ENCODE results near the gene SLC7A10. TPM values are rescaled to one million over a fixed set of nuclear protein-coding genes. Genes with fewer than 3 reads are reported as not detected.
"Not testable (repeated sequence)": the region's sequence is repeated elsewhere in the genome, so short reads cannot be mapped to it uniquely, and the experiment has no call there.

Gene SLC7A10
- total RNA-seq, 1 donor from 2014 or later = 0.32 TPM

DNA sequence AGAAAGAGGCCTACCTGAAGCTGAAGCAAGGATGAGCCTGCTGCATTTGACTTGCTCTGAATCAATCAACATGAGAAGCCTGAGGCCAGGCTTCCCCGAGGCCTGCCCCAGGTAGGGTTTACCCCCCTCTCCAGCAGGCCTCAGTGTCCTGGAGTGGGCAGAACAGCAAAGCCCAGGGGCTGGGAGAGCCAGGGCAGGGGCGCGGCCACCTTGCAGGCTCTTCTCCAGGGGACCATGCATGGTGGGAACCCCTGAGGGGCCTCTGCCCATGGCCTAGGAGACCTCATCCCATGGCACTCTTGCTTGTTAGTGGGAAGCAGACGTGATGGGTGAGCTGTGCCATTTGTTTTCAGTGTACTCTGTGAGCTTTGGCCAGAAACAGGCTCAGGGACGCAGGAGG, 51.5 kb downstream of the SLC7A10 start:
- DNase-seq (ENCODE audit: missing footprints) = no peak
- no peak for ATAC-seq
- intact Hi-C loops (cut with DNase I) = no loop called here

DNA sequence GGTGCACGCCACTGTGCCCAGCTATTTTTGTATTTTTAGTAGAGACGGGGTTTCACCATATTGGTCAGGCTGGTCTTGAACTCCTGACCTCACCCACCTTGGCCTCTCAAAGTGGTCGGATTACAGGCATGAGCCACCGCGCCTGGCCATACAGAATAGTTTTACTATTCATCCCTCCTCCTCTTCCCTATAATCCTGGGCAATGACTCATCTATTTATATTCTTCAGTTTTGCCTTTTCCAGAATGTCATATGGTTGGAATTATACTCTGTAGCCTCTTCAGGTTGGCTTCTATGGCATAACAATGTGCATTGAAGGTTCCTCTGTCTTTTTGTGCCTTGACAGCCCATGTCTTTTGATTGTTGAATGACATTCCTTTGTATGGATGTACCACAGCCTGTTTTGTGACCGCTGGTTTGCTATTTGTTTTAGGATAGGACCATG, 53.7 kb downstream of the SLC7A10 start:
- DNase-seq (ENCODE audit: missing footprints) = no peak
- intact Hi-C loops (cut with DNase I) = no loop called here
- ATAC-seq = no peak

DNA sequence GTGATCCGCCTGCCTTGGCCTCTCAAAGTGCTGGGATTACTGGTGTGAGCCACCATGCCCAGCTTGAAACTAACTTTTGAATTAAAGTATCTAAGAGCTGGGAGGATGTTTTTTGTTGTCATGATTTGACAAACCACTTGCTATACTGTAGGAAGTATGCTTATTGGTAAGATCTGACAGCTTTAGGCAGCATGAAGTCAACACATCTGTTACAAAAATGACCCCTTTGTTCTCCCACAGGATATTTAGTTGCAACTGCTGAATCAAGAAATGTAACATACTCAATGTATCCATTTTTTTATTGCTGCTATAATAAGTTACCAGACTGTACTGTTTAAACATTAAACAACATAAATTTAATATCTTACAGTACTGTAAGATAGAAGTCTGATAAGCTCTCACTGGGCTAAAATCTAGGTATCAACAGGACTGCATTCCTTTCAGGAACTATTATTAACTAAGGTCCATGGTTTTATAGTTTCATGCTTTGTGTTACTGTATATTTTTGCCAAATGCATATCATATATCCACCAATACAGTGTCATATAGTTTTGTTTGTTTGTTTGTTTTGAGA, 54.3 kb downstream of the SLC7A10 start:
- no peak for DNase-seq (ENCODE audit: missing footprints)
- ATAC-seq = no peak
- intact Hi-C loops (cut with DNase I) = no loop called here

DNA sequence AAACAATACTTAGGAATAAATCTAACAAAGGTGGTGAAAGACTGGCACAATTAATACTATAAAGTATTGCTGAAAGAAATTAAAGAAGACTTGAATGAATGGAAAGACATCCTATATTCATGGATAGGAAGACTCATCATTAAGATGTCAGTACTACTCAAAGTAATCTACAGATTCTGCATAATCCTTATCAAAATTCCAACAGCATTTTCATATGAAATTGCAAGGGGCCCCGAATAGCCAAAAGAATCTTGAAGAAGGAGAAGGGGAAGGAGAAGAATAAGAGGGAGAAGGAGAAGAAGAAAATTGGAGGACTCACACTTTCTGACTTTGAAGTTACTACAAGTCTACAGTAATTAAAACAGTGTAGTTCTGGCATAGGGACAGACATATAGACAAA, 57.1 kb downstream of the SLC7A10 start:
- DNase-seq (ENCODE audit: missing footprints) = no peak
- intact Hi-C loops (cut with DNase I) = no loop called here
- ATAC-seq = no peak

DNA sequence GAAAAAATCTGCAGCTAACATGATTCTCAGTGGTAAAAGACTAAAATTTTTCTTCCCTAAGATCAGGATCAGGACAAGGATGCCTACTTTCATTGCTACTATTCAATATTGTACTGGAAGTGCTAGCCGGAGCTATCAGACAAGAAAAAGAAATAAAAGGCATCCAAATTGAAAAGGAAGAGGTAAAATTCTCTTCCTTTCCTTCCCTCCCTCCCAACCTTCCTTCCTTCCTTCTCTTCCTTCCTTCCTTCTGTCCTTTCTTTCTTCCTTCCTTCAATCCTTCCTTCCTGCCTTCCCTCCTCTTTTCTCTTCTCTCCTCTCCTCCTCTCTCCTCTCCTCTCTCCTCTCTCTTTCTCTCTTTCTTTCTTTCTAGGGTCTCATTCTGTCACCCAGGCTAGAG, 58.2 kb downstream of the SLC7A10 start:
- DNase-seq (ENCODE audit: missing footprints) (no peak), ATAC-seq (no peak)
- intact Hi-C loops (cut with DNase I) = no loop called here

DNA sequence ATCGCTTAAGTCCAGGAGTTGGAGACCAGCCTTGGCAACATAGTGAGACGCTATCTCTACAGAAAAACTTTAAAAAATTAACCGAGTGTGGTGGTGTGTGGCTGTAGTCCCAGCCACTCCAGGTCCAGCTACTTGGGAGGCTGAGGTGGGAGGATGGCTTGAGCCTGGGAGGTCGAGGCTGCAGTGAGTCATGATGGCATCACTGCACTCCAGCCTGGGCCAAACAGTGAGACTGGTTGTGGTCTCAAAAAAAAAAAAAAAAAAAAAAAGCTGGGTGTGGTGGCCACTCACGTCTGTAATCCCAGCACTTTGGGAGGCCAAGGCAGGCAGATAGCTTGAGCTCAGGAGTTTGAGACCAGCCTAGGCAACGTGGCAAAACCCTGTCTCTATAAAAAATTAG, 59.6 kb downstream of the SLC7A10 start:
- ATAC-seq; intact Hi-C loops (cut with DNase I); DNase-seq (ENCODE audit: missing footprints): not testable (repeated sequence)

DNA sequence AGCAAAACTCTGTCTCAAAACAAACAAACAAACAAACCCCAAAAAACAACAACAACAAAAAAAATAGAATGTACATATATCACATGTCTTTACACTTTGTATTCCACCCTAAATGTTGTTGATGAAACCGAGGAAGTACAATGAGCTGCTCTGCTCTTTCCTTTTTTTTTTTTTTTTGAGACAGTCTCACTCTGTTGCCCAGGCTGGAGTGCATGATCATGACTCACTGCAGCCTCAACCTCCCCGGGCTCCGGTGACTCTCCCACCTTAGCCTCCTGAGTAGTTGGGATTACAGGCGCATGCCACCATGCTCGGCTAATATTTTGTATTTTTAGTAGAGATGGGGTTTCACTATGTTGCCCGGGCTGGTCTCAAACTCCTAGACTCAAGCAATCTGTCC, 62.2 kb downstream of the SLC7A10 start:
- ATAC-seq (no peak), DNase-seq (ENCODE audit: missing footprints) (no peak)
- intact Hi-C loops (cut with DNase I) = no loop called here

DNA sequence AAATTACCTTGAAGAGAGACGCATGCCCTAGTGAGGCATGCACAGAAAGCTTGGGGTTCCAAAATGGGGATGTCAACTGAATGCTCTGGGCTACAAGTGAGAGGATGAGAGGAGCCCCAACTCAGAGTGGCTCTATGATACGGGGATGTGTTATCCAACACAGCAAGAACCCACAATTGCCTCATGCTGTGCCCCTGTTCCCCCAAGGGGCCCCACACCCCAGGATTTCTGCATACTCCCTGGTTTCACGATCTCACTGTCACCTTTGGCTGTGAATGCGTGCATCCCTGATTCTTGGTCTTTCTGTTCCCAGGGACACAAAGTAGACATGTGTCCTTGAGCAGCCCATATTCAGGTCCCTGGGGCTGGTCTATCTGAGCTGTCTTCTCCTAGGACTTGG, 64.4 kb downstream of the SLC7A10 start:
- no peak for ATAC-seq
- DNase-seq (ENCODE audit: missing footprints) = no peak
- intact Hi-C loops (cut with DNase I) = no loop called here

DNA sequence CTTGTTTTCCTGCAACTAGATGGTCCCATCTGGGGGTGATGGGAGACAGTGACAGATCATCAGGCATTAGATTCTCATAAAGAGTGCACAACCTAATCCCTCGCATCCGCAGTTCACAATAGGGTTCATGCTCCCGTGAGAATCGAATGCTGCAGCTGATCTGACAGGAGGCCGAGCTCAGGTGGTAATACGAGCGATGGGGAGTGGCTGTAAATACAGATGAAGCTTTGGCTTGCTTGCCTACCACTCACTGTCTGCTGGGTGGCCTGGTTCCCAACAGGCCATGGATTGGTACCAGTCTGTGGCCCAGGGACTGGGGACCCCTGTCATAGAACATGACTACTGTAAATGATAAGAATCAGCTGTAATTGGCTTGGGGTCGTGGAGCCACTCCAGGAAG, 65.8 kb downstream of the SLC7A10 start:
- ATAC-seq (no peak), DNase-seq (ENCODE audit: missing footprints) (no peak)
- intact Hi-C loops (cut with DNase I) = no loop called here

DNA sequence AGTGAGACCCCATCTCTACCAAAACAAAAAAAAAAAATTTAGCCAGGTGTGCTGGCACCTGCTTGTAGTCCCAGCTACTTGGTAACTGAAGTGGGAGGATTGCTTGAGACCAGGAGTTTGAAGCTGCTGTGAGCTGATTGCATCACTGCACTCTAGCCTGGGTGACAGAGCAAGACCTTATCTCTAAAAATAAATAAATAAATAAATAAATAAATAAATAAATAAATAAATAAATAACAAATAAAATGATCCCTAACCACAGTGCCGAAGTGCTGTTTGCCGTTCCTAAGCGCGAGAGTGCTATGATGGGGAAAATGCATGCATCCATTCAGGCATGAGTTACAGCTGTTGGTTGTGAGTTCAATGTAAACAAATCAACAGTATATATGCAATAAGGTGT, 66.5 kb downstream of the SLC7A10 start:
- ATAC-seq (no peak), DNase-seq (ENCODE audit: missing footprints) (no peak)
- intact Hi-C loops (cut with DNase I) = no loop called here

Other genes starting within 250 kb of the SLC7A10 start
- gene RHPN2, start 161.0 kb downstream of the SLC7A10 start, total RNA-seq = 3.0 TPM
- gene GPATCH1, start 144.7 kb downstream of the SLC7A10 start, total RNA-seq = 6.5 TPM
- not detected for gene WDR88, start 93.7 kb downstream of the SLC7A10 start, total RNA-seq
- gene LRP3, start 31.5 kb downstream of the SLC7A10 start, total RNA-seq = 17.8 TPM
- gene CEBPA, start 76.7 kb upstream of the SLC7A10 start, total RNA-seq = 4.9 TPM
- gene CEBPG, start 147.9 kb upstream of the SLC7A10 start, total RNA-seq = 17.5 TPM